H1 (cell line): ENCODE measurements around the gene MBOAT1.

Source experiments
- NANOG ChIP-seq: IDR thresholded peaks from 2 replicates; pipeline ENCODE4 v1.6.1; 2011; ENCODE audit warnings: low read length, low read depth, mild to moderate bottlenecking, inconsistent platforms; ENCODE audit not compliant: insufficient read depth, poor library complexity, severe bottlenecking
- POLR2AphosphoS5 ChIP-seq: IDR thresholded peaks from 2 replicates; pipeline ENCODE4 v1.6.1; 2011; ENCODE audit warnings: low read depth, low read length
- SIX5 ChIP-seq: IDR thresholded peaks from 2 replicates; pipeline ENCODE4 v1.6.1; 2011; ENCODE audit warnings: mild to moderate bottlenecking, low read depth, low read length
- SP1 ChIP-seq: IDR thresholded peaks from 2 replicates; pipeline ENCODE4 v1.6.1; 2011; ENCODE audit warnings: low read depth, low read length
- SUZ12 ChIP-seq: fragments of 200-600 bp; sonication (generic); IDR thresholded peaks from 2 replicates; pipeline ENCODE4 v1.6.1; 2012; ENCODE audit warnings: mild to moderate bottlenecking, inconsistent platforms, low read length, moderate library complexity, mixed read lengths
- TAF7 ChIP-seq: optimal IDR thresholded peaks from 2 replicates; pipeline ENCODE3; 2011; ENCODE audit warnings: low read depth, mild to moderate bottlenecking, inconsistent platforms, low read length, moderate library complexity, borderline replicate concordance
- TF ChIP-seq, protein P1 (sequence below), 3 experiments: IDR thresholded peaks; 1 replicate in 2 of 3; 2 replicates in 1 of 3; pipeline versions ENCODE4 v1.5.1 to v1.6.1; 2011; ENCODE audit warnings: low read length in 3 of 3, mild to moderate bottlenecking in 3 of 3, inconsistent platforms in 2 of 3, low read depth in 1 of 3, moderate library complexity in 1 of 3; ENCODE audit not compliant: insufficient read depth in 1 of 3; ENCODE audit errors: control extremely low read depth in 1 of 3

DNA sequence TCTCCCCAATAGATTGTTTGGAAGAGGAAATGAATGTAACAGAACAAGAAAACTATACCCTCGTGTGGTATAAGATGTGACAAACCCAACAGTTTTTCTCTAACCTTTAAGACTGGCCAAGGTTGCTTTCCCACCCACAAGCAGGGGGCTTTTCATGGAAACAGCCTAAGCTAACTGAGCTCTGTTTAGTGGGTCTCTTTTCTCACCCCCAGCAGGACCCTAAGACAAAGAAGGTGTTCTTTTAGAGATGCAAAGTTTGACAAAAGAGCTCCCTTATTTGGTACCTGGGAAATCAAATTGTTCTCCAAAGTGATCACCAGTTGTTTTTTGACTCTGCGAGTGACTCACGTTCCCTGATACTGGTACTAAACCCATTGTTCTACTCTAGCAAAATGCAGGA is 59.1 kb downstream of the MBOAT1 start:
- TF ChIP-seq NANOG = no peak
- TF ChIP-seq SUZ12 = no peak
- TF ChIP-seq, protein P1, sequence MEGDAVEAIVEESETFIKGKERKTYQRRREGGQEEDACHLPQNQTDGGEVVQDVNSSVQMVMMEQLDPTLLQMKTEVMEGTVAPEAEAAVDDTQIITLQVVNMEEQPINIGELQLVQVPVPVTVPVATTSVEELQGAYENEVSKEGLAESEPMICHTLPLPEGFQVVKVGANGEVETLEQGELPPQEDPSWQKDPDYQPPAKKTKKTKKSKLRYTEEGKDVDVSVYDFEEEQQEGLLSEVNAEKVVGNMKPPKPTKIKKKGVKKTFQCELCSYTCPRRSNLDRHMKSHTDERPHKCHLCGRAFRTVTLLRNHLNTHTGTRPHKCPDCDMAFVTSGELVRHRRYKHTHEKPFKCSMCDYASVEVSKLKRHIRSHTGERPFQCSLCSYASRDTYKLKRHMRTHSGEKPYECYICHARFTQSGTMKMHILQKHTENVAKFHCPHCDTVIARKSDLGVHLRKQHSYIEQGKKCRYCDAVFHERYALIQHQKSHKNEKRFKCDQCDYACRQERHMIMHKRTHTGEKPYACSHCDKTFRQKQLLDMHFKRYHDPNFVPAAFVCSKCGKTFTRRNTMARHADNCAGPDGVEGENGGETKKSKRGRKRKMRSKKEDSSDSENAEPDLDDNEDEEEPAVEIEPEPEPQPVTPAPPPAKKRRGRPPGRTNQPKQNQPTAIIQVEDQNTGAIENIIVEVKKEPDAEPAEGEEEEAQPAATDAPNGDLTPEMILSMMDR (IDR thresholded peaks at IDR 0.05; ENCODE audit: control extremely low read depth in 1 of 3, insufficient read depth in 1 of 3, low read depth in 1 of 3, low read length in 3 of 3) = no peak
- TF ChIP-seq SIX5 = no peak
- TF ChIP-seq TAF7 = no peak
- no peak for TF ChIP-seq SP1
- TF ChIP-seq POLR2AphosphoS5 = no peak
